HK-2 (cell line): ENCODE results near the gene MACROD2.

Experiments
- DNase-seq: peaks from one replicate; pipeline ENCODE4 v3.0.0-alpha.2; 2018; ENCODE audit not compliant: unreplicated experiment

Gene MACROD2

DNA sequence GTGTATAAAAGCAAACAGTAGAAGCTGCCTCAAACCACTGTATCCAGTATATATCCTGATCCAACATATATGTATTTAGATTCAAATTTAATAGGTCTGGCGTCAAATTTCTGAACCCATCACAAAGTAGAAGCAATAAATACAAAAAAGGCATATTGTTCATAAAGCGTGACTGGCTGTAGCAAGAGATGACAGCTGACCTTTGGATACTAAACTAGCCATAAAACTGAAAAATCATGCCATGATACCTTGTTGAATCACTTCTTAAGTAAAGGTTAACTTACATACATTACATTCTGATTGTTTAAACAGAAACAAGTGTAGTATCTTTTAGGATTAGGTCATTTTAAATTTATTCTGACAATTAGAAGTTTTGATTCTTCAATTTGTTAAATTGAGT lies 714.1 kb downstream of the MACROD2 start:
- DNase-seq = no peak

DNA sequence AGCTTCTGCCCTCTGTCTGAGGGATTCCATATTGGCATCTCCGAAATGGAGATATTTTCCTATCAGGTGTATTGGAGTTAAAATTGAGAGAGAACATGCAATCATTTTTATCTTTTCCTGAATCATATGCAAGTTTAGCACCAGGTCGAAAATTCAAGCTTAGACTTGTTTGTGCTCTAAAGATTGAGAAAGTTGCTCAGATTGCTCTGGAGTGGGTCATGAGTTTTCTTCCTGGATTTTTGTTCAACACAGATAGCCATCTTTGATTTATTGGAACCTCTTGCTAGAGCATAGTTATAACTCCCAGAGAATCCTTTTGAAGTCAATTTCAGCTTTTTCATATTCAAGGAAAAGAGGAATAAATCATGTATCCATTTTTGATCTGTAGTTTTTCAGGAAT lies 715.6 kb downstream of the MACROD2 start:
- DNase-seq = no peak

DNA sequence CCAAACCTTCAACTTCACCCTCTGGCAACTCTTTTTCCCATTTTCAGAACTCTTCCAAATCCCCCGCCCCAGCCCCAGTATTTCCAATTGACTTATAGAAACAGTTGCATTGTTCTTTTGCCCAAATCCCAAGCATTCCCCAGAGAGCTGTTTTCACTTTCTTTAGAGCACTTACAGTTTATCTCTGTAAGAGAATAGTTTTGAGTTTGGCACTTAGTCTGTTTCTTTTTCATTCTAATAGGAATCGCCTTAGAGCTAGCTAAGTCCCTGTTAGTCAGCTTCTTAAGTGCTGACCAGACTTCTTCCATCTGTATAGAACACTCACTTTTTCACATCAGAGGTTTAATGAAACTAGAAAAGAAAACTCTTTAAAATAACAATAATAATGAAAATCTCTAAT lies 716.3 kb downstream of the MACROD2 start:
- no peak for DNase-seq

DNA sequence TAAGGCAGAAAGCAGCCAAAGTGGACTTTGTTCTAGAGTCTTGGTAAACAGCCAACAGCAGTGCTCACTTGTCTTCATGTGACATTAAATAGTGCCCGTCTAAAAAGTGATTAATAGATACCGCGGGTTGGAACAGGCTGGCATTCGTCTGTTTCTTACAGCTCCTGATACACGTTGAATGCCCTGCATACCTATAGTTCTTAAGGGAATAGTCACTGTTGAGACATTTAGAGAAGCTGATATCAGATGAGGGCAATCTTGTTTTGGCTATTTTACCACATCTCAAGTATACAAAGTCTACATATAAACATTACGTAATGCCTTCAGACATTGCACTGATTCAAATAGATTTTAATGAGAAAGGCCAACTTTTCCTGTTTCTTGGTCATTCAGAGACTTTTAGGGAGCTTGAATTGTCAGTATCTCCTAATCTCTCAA lies 717.0 kb downstream of the MACROD2 start:
- peak; percentile 39 for DNase-seq

DNA sequence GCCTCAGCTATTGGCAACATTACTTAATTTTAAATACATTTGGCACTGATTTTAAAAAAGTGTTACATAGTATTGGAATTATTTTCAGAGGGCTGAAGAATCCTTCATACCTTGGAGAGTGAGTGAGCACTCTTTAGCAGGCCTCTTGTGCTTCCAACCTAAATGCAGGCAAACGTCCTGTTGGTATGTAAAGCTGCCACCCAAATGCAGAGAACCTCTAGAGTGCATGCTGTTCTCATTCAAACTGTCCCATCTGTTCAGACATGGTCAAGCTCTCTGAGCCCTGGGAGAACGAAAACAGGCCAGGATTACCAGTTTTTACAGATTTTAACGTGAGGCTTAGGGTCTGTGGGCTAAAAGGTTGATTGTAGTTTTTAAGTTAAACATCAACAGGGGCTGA lies 720.1 kb downstream of the MACROD2 start:
- no peak for DNase-seq

DNA sequence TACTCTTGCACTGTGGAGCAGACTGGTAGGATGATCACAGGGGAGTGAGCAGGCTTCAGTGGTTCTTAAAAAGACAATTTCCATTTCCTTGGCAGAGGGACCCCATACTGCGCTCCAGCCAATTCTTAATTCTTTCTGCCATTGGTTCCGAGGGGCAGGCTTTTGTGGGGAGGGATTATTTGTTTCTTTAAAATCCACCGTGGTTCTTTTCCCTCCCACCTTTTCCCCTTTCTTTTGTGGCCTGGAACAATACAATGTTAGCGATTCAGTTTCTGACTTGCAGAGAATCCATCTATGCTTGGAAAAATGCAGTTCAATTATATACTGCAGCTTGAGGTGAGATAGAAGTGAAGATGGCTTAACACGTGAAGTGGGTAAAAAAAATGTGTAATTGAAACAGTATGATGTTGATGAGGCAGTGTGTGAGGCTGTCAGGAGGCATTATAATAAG lies 721.1 kb downstream of the MACROD2 start:
- no peak for DNase-seq

DNA sequence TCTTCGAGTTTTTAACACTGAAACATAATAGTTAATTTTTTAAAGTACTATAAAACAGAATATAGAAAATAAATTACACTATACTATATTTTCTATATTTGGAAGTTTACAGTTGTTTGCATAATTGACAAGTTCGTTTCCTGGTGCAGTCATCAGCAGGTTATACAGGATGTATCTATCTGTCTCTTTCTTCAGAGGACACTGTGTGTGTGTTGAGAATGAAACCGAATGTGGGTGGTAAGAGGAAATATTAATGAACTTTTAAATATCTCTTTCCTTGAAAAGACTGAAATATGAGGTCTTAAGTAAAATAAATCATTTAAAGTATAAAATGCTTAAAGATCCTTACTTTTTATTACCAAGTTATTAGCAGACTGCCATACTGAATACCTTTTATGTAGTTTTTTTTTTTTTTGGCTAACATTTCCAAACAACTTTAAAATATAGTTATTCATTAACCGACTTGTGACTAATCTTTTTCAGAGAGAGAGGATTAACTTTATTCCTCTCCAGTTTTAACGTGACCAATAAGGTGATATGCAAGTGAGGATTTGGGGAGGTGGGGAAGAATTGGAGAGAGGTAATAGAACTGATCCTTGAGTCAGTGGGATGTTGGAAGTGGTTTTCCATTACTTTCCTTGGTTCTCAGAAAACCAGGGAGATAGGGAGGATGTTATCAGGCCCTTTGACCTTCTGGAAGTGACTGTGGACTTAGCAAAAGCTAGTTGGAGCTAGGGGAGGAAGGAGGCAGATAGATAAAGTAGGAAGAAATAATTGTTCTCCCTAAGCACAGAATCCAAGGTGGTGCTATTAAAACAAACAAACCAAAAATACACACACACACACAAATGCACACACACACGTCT lies 722.1 kb downstream of the MACROD2 start:
- no peak for DNase-seq

DNA sequence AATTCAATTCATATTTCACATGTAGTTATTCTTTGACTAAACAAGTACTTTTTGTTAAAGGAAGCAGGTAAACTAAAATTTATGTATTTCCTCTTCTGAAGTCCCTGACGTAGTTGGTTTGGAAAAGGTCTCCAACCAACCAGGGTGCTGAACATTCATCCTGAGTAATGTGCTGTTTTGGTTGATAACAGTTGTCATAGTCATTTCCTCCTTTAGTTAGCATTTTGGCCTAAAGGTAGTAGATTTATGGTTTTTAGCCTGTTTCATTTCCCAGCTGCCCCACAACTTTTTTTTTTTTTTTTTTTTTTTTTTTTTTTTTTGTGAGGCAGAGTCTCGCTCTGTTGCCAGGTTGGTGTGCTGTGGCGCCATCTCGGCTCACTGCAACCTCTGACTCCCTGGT lies 724.9 kb downstream of the MACROD2 start:
- DNase-seq = no peak

DNA sequence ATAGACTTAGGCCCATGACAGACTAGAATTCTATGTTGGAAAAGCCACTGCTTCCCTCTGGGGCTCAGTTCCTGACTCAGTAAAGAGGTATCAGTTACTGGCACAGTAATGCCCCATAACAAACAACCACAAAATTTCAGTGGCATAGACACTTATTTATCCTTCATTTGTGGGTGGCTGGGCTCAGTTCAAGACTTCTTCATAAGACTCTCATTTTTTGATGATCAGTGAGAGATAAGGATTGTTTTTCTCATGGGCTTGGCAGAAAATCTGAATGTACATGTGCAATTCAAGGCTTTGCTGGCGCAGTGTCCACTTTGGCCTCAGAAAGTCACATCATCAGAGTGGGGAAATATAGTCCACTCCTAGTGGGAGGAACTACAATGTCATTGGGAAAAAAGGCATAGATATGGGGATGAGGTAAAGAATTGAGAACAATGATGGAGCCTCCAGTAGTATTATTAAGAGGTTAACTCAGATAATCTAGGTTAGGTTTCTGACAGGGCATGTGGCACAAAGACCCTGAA lies 726.7 kb downstream of the MACROD2 start:
- DNase-seq = no peak

DNA sequence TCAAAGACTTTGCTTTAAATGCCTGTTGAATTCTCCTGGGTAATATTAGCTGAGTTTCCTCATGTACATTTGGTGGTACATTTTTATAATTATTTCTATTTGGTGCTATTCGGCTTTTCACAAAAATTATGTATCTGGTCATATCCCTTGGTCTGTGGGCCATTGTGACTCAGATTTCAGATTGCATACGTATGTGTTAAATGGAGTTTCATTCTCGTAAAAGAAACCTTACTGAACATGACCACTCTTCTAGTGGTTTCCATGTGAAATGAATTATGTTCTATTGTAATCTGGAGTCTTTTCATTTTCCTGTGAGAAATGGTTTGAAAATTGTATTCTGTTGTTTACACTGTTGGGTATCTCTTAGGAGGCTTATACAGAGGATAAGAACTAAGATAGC lies 728.3 kb downstream of the MACROD2 start:
- DNase-seq = no peak

DNA sequence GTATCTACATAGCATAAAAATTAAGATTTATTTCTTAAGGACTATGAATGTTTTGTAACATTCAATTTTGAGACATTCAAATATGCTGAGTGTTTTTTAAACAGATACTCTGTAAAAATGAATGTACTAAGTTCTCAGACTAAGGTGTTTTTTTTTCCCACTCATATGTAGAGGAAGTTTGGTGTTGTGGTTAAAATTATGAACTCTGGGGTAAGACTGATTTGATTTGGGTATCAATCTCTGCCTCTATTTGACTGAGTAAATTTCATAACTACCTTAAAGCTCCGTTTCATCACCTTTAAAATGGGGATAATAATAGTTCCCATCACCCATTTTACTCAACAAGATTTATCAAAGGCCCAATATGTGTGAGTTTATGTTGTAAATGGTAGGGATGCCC lies 728.7 kb downstream of the MACROD2 start:
- no peak for DNase-seq

DNA sequence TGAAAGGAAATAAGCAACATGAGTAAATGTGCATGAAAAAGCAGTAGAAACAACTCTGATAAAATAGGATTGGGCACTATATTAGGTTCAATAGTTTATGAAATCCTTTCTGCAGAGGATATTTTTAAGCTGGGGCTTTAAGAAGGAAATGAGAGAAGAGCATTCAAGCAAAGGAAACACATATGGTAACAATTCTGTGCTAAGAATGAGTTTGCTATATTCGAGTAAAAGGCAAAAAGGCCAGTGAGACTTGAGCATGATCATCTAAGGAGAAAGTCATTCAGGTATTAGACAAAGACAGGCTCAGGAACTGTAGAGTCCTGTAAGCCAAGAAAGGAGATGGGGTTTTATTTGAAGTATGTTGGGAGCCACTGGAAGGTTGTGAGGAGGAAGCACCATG lies 729.2 kb downstream of the MACROD2 start:
- no peak for DNase-seq

DNA sequence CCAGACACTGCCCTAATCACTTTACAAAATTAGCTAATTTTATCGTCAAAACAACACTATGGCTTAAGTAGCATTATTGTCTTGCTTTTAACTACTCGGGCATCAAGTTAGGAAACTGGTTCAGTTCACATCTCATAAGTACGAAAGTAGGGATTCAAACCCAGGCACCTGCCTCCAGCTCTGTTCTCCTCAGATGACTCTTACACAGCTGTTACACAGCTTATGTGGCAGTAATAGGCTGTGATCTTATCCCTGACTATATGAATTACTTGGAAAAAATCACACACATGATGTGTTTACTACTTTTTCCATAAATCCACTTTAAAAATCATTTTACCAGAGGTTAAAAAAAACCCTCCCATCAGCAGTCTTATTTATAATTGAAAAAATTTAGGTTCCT lies 731.3 kb downstream of the MACROD2 start:
- DNase-seq = no peak

DNA sequence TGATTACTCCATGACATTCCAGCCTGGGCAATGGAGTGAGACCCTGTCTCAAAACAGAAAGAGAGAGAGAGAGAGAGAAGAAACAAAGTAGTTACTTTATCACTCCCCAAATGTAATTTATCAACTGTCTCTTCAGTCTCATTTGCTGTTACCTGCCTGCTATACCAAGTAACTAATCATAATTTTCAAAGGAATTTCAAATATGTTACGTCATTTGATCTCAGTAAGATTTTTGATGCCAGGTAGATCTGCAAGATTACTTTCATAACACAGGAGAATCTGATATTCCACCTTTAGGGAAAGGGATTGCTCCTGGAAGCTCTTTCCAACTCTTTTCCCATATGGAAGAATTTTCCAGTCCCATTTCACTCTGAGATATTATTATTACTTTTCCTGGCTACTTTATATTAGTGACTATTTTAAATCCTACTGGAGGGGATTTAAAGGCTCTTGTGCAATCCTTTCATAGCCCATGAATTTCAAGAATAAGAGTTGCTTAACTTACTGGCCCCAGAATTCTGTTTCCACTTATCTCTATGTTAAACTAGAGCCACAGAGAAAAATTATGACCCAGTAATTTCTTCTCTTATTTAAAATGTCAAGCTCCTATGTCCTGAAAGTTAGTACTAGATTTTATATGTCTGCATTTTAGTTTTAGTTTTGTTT lies 732.3 kb downstream of the MACROD2 start:
- no peak for DNase-seq

DNA sequence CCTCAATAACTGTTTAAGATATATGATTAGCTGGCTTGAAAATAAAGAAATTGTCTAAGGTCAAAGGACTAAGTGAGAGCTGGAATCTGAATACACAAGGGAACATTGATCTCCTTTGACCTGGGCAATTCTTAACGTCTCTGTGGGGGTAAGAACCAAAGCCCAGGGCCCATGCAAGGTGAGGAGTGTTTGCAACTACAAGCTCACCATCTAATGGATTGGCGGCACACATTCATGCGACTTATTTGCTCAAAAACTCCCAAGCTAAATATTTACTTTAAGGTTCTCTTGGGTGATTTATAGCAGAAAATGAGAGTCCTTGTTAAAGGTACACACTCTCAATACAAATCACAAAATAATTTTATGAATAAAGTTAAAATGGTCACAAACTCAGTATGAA lies 734.1 kb downstream of the MACROD2 start:
- no peak for DNase-seq

DNA sequence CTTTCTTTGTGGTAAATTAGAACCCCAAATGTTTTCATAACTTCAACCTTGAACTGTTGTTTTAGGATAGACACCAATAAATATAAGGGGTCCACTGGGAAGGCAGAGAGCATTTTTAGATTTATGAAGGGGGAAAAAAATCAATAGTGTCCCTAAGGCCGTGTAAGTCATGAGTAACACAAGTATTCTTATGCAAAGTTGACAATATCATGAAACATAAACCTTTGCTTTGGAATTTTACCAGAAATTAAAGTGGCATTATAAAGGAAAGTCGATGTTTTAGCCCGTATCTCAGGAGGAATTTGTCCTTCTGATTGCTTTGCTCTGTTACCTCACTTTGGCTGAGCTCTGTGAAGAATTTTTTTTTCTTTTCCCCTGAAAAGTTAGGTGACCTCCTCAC lies 737.0 kb downstream of the MACROD2 start:
- no peak for DNase-seq

DNA sequence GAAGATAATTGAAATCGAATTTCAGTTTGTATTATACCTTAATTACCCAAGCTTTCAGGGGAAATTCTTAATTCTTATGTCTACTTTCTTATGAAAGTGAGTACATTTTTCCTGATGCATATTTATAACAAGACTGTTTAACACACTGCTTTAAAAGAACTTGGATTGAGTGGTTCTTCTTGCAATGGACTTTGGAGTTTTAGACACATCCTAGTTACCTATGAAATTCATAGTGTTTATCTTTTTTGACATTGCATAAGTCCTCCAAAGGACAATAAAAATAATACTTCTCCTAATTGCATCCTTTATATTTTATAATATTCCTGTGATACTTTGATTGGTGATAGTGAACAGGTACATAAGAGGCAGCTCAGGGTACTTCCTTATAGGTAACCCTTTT lies 737.7 kb downstream of the MACROD2 start:
- no peak for DNase-seq

DNA sequence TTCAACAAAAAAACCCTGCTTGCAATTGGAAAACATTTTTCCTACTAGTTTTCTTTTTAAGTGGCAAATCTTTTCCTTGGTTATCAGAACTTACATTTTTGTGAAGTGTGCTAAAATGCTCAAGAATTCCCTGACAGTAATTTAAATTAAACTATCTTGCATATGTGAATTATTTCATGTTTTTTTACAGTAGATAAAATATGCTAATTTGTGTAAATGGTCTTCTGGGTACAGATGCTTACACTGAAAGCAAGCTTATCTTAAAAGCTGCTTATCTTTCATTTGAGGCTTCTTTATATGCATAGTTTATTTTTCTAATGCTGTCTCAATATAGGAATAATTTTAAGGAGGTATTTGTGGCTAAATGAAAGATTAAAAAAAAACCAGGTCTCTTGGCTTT lies 745.1 kb downstream of the MACROD2 start:
- DNase-seq = no peak

DNA sequence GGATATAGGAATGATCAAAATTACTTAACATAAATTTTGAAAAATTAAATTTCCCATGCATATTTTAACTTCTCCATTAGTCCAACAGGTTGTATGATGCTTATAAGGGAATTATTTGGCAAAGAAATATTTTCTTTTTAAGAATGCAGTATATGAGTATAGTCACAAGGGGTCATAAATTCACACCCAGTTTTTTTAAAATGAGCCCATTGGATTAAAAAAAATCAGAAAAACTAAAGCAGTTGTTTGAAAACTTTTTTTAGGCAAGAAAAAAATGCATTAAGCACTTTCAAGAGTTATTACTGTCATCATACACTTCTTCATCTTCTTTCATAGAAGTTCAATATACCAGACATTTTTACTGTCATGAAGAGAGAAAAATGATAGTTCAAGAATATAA lies 746.3 kb downstream of the MACROD2 start:
- no peak for DNase-seq

DNA sequence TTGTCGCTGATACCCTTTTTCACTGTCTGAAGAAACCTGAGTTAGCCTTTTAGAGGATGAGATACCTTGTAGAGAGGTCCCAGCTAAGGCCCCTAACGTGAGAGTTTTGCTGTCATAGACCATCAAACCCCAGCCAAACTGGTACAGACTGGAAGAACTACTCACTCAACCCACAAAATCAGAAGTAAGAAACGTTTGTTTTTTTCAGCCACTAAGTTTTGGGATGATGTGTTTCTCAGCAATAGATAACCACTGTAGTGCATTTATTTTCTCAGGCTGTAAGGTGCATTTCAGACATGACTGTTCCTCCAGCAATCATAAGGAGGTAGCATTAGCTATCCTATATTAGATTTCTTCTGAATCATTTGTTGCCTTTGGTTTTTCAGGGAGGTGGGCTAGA lies 749.4 kb downstream of the MACROD2 start:
- no peak for DNase-seq

DNA sequence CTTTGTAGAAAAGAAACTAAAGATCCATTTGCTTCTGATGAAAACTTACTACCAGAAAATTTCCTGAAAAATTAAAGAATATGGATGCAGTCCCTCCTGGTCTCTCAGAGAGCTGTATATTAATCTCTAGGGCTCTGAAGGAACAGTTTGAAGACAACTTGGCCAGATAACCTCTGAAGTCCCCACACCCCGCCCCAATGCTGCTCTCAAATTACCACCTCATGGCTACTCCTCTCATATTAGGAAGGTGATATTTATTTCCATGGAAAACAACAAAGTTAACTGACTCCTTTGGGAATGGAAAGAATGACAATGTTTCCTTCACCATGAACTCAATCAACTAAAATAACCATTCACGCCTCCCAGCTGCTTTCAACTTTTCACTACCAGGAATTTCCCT lies 750.5 kb downstream of the MACROD2 start:
- no peak for DNase-seq

DNA sequence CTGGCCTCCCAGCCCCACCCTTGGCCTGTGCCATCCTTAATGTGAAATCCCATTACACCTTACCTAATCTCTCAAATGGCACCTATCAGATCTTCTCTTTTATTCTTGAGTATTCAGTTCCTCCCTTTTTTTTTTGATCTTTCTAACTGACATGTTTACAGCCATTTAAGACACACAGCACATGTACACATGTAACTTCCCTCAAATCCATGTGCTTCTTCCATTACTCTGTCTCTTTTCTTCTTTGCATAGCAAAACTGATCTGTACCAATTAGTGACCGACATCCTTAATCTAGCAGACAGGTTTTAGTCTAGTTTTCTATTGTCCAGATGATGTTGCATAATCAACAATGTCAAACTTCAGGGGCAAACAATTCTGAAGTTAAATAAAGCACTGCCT lies 755.9 kb downstream of the MACROD2 start:
- DNase-seq = no peak

DNA sequence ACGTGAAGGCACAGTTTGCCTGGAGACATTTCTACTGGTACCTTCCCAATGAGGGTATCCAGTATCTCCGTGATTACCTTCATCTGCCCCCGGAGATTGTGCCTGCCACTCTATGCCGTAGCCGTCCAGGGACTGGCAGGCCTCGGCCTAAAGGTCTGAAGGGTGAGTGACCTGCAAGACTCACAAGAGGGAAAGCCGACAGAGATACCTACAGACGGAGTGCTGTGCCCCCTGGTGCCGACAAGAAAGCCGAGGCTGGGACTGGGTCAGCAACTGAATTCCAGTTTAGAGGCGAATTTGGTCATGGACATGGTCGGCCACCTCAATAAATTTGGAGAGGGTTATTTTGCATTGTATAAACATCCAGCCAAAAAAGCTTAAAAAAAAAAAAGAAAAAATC lies 762.4 kb downstream of the MACROD2 start:
- no peak for DNase-seq
